Sigmoid colon (tissue), 4 donors: ENCODE data around the gene NEMP1.

ENCODE experiments used
- CTCF ChIP-seq, 4 experiments: fragments of 450-650 bp in 3 of 4; fragments of 200-600 bp in 1 of 4; IDR thresholded peaks; one replicate each; pipeline ENCODE4 v1.5.1; 2016 to 2019; ENCODE audit warnings: antibody characterized with exemption in 4 of 4, mild to moderate bottlenecking in 3 of 4, moderate library complexity in 2 of 4
- EP300 ChIP-seq, 4 donors: sonication (generic); formaldehyde crosslinking; IDR thresholded peaks; one replicate each; pipeline ENCODE4 v1.6.1; 2017; ENCODE audit warnings: antibody characterized with exemption in 4 of 4
- POLR2A ChIP-seq, 2 donors: fragments of 450-650 bp; IDR thresholded peaks; one replicate each; pipeline ENCODE4 v1.6.1; 2016; ENCODE audit warnings: antibody characterized with exemption in 2 of 2, mild to moderate bottlenecking in 2 of 2, moderate library complexity in 2 of 2
- POLR2AphosphoS5 ChIP-seq, 4 donors: sonication (generic); formaldehyde crosslinking; IDR thresholded peaks; one replicate each; pipeline ENCODE4 v1.6.1; 2017; ENCODE audit warnings: antibody characterized with exemption in 4 of 4

DNA sequence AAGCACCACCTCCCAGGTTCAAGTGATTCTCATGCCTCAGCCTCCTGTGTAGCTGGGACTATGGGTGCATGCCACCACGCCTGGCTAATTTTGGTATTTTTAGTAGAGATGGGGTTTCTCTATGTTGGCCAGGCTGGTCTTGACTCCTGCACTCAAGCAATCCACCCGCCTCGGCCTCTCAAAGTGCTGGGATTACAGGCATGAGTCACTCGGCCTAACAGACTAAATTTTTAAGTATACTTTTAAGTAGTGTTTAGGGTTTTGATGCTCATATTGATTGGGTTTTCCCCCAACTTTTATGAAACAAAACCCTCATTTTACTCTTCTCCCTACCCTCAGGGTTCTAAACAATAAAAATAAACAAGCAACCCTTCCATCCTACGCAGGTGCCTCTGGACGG, 34.1 kb downstream of the NEMP1 start:
- TF ChIP-seq CTCF (IDR thresholded peaks at IDR 0.05) (no peak), POLR2A (IDR thresholded peaks at IDR 0.05) (no peak), POLR2AphosphoS5 (IDR thresholded peaks at IDR 0.05) (no peak), EP300 (IDR thresholded peaks at IDR 0.05) (no peak)
